Pons (tissue), 1 donor: ENCODE measurements around the gene LRP4.

Experiments
- DNase-seq: peaks from one replicate; pipeline ENCODE4 v3.0.0-alpha.2; 2016; ENCODE audit warnings: low spot score

Gene LRP4

GRCh38 chr11:46918788-46919513 is 601 bp upstream of the LRP4 start:
- no peak for DNase-seq

GRCh38 chr11:46917762-46918082 is 628 bp downstream of the LRP4 start:
- DNase-seq: no peak

GRCh38 chr11:46917109-46917761 is 1.1 kb downstream of the LRP4 start:
- DNase-seq: no peak

DNA sequence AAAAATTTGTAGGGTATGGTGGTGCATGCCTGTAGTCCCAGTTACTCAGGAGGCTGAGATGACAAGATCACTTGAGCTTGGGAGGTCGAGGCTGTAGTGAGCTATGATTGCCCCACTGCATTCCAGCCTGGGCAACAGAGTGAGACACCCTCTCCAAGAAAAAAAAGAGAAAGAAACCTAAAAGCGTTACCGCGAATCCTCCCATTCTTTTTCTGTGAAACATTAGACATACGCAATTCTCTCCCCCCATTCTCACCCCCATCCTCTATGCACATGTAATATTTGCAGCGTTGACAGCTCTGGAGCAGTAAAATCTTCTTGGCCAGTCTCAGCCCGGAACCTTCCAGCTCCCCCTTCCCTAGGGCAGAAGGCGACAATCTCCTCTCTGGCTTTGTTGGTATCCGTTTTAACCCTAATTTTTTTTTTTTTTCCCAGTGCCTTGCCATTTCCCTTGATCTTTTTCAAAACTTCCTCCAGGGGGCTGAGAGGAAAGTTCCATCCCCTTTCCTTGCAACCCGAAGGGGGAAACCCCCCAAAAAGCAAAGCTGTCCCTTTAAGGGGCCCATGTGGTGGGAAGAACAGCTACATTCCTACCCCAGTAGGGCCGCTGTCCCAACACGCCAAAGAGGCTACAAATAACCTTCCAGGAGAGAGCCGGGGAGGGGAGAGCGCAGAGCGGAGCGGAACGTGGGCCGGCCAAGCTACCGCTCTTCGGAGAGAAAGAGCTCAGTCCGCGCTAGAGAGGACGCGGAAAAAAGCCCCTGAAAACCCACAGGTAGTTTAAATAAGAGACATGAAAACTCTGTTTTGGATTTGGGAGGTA is 1.9 kb downstream of the LRP4 start:
- DNase-seq: no peak

DNA sequence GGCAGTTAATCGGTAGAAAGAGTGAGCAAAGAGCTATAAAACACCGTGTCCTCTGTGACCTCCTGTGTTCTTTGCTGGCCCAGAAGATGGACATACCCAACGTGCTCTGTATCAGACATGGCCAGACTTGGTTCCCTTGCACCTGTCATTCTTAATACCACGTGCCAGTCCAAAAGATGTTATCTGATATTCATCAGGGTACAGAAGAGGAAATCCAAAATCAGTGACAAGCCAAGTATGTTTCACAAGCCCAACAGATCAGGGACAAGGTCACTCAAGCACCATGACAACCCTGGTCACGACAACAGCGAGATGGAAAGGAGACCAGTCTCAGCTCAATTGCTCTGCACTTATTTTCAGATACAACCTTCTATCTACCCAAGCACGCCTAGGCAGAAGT is 3.4 kb downstream of the LRP4 start:
- DNase-seq: no peak

GRCh38 chr11:46914363-46914762 is 4.0 kb downstream of the LRP4 start:
- no peak for DNase-seq

- no peak for DNase-seq
These were observed 4.9 kb downstream of the LRP4 start for GRCh38 chr11:46913484-46913883.

DNA sequence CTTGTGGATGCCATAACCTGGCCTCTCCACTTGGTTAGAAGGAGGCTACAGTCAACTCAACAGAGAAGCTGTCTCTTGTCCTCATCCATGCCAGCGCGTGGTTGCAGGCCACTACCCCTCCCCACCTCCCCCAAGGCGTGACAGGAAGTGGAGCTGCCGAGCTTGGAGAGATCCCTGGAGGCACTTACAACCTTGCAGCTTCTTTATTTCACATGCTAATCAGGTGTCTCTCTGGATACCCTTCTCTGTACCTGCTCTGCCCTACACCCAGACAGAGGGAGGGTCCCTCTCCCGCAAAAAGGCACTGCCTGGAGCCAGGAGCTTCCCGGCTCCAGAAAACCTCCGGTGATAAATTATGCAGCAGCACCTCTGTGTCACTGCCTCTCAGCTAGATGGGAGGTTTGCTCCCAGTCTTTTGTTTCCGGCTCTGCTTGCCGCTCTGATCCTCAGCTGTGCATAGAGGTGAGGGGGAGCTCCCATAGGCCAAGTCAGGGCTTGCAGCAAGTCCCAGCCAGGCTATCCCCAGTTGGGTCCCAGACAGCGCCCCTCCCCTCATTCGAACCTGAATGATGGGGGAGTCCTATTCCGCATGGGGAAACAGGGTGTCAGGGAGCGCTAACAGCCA is 5.7 kb downstream of the LRP4 start:
- no peak for DNase-seq

- no peak for DNase-seq
These were observed 10.7 kb downstream of the LRP4 start for GRCh38 chr11:46907606-46908005.

- DNase-seq: peak; percentile 45
These were observed 11.7 kb downstream of the LRP4 start for GRCh38 chr11:46906609-46907041.

DNA sequence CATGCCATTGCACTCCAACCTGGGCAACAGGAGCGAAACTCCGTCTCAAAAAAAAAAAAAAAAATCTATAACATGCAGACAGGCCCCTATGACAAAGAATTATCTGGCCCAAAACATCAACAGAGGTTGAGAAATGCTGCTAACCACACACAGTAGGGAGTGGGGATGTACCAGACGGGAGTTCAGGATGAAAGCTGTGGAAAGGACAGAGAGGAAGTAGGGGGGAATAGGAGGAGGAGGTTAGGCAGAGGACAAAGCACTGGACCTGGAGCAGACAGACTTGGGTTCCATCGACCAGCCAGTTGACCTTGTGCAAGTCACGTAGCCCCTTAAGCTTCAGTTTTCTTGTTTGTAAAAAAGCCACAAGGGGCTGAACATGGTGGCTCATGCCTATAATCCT is 12.5 kb downstream of the LRP4 start:
- no peak for DNase-seq

DNA sequence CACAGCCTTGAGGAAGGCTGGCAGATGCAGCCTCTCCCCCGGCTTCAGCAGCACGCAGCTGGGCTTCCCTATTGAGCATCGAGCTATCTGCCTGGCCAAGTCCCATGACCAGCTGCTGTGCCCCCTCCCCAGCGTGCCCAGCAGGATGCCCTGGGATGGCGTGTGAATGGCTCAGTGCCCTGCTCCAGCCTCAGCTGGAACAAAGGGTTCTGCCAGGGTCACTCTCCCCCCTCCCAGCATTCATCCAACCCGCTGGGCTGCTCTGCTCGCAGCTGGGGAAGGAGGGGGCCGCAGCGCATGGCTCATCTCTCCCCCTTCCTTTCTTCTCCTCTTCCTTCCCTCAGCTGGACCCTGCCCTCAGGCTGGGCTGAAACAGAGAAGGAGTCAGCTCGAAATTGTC is 14.5 kb downstream of the LRP4 start:
- peak; percentile 96 for DNase-seq

- no peak for DNase-seq
These were observed 15.7 kb downstream of the LRP4 start for GRCh38 chr11:46902694-46903093.

DNA sequence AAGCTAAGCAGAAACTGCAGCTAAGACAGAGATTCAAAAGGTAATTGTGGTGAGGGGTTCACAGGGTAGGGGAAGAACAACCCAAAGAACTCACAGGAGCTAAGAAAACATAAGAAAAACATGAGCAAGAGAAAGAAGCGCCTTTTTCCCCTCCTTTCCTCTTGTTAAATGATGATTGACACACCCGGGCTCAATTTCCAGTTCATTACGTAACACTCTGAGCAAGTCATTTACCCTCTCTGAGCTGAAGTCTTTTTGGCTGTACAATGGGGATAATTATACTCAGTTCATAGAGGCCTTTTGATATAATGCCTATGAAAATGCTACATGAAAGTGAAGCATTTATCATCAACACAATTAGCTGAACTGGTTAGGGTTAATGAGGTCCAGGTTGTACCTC is 17.2 kb downstream of the LRP4 start:
- peak; percentile 56 for DNase-seq

DNA sequence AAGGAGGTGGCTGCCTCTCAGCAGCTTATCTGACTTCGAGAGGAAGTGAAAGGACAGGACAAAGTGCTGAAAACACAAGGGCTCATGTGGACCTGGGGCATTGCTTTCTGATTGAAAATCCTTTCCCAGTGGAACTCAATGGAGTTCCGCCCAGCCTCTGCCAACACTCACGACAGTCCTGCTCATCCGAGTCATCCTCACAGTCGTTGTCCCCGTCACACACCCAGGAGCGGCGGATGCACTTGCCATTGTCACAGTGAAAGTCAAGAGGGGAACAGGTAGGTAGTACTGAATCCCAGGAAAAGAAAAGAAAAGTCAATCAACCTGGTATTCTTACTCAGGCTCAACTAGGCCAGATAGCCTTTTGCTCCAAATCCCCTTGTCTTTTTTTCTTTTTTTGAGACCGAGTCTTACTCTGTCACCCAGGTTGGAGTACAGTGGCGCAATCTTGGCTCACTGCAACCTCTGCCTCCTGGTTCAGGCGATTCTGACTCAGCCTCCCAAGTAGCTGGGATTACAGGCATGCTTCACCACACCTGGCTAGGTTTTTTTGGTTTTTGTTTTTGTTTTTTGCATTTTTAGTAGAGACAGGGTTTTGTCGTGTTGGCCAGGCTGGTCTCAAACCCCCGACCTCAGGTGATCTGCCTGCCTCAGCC is 18.1 kb downstream of the LRP4 start:
- DNase-seq: no peak

- DNase-seq: no peak
These were observed 18.8 kb downstream of the LRP4 start for GRCh38 chr11:46899501-46900025.

GRCh38 chr11:46898396-46899095 is 19.8 kb downstream of the LRP4 start:
- no peak for DNase-seq

- no peak for DNase-seq
These were observed 21.5 kb downstream of the LRP4 start for GRCh38 chr11:46896719-46897406.

- peak; percentile 54 for DNase-seq
These were observed 22.5 kb downstream of the LRP4 start for GRCh38 chr11:46895821-46896220.

- no peak for DNase-seq
These were observed 23.4 kb downstream of the LRP4 start for GRCh38 chr11:46894961-46895360.

GRCh38 chr11:46894506-46894905 is 23.8 kb downstream of the LRP4 start:
- DNase-seq: no peak
